Stromal cell of bone marrow (primary cell): ENCODE results near the gene REN.
A peak's percentile ranks its signal among the peaks of the same experiment; 100 is the strongest.

ENCODE experiments used
- DNase-seq: peaks from one replicate; pipeline ENCODE4 v3.0.0-alpha.2; 2012; ENCODE audit warnings: low read depth

The REN gene

GRCh38 chr1:204166219-204166618 is at the start of gene REN:
Gene REN (minus strand): TSS chr1:204166337. CDS start chr1:204166293, 44 bp downstream.
- DNase-seq = no peak

GRCh38 chr1:204213668-204214662 is 47.8 kb upstream of the REN start, which contains the start of gene GOLT1A:
Gene GOLT1A (minus strand): TSS chr1:204213988. CDS start chr1:204213906, 82 bp downstream.
- DNase-seq = peak; percentile 71

- no peak for DNase-seq
These were observed 46.6 kb upstream of the REN start for GRCh38 chr1:204212715-204213114.

GRCh38 chr1:204211046-204211445 is 44.9 kb upstream of the REN start:
- no peak for DNase-seq

- no peak for DNase-seq
These were observed 41.0 kb upstream of the REN start for GRCh38 chr1:204207136-204207616.

GRCh38 chr1:204206121-204206520 is 40.0 kb upstream of the REN start:
- DNase-seq = no peak

- no peak for DNase-seq
These were observed 39.3 kb upstream of the REN start for GRCh38 chr1:204205486-204205885.

GRCh38 chr1:204204944-204205343 is 38.8 kb upstream of the REN start:
- DNase-seq = no peak

GRCh38 chr1:204203206-204203767 is 37.1 kb upstream of the REN start:
- no peak for DNase-seq

GRCh38 chr1:204202481-204202880 is 36.3 kb upstream of the REN start:
- no peak for DNase-seq

- no peak for DNase-seq
These were observed 35.4 kb upstream of the REN start for GRCh38 chr1:204201348-204202040.

- DNase-seq = no peak
These were observed 33.4 kb upstream of the REN start for GRCh38 chr1:204199579-204199978.

- no peak for DNase-seq
These were observed 32.5 kb upstream of the REN start for GRCh38 chr1:204198348-204199340.

GRCh38 chr1:204197068-204197467 is 30.9 kb upstream of the REN start:
- no peak for DNase-seq

- DNase-seq = no peak
These were observed 30.1 kb upstream of the REN start, which contains the start of gene KISS1 for GRCh38 chr1:204196068-204196795. Gene KISS1 (minus strand): TSS chr1:204196491. CDS start chr1:204192876, 3,615 bp downstream.

GRCh38 chr1:204194771-204195170 is 28.6 kb upstream of the REN start:
- DNase-seq = no peak

- DNase-seq = no peak
These were observed 27.9 kb upstream of the REN start for GRCh38 chr1:204194080-204194479.

GRCh38 chr1:204192589-204193352 is 26.6 kb upstream of the REN start:
- DNase-seq = no peak

GRCh38 chr1:204192046-204192445 is 25.9 kb upstream of the REN start:
- DNase-seq = no peak

GRCh38 chr1:204191456-204191855 is 25.3 kb upstream of the REN start:
- DNase-seq = no peak
